Fibroblast of mammary gland (primary cell): Measurements from ENCODE around the gene CDH4.

Experiments
- DNase-seq: peaks from one replicate; pipeline ENCODE4 v3.0.0-alpha.2; 2010; ENCODE audit warnings: low read depth
- H3K4me3 ChIP-seq: 2 replicates; pipeline ENCODE4 v1.5.1; 2011; ENCODE audit warnings: low read depth, mild to moderate bottlenecking, low read length, moderate library complexity; ENCODE audit not compliant: control insufficient read depth
- TF ChIP-seq, protein P1 (sequence below): conservative IDR thresholded peaks from 2 replicates; pipeline ENCODE4 v1.5.1; 2011; ENCODE audit warnings: low read depth, low read length, inconsistent platforms; ENCODE audit not compliant: control insufficient read depth, insufficient read depth

CDH4 gene

DNA sequence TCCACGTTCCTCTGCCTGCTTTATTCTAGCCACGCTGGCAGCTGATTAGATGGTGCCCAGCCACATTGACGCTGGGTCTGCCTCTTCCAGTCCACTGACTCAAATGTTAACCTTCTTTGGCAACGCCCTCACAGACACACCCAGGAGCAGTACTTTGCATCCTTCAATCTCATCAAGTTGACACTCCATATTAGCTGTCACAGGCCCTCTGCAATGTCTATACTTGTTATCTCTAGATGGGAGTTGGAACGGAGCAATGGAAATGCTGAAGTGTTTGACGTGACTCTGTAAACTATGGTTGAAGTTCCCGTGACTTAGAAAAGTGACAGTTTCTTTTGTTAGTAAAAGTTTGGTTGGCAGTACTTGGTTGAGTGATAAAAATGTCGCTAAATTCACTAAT, 291.0 kb downstream of the CDH4 start:
- no peak for DNase-seq
- TF ChIP-seq, protein P1, sequence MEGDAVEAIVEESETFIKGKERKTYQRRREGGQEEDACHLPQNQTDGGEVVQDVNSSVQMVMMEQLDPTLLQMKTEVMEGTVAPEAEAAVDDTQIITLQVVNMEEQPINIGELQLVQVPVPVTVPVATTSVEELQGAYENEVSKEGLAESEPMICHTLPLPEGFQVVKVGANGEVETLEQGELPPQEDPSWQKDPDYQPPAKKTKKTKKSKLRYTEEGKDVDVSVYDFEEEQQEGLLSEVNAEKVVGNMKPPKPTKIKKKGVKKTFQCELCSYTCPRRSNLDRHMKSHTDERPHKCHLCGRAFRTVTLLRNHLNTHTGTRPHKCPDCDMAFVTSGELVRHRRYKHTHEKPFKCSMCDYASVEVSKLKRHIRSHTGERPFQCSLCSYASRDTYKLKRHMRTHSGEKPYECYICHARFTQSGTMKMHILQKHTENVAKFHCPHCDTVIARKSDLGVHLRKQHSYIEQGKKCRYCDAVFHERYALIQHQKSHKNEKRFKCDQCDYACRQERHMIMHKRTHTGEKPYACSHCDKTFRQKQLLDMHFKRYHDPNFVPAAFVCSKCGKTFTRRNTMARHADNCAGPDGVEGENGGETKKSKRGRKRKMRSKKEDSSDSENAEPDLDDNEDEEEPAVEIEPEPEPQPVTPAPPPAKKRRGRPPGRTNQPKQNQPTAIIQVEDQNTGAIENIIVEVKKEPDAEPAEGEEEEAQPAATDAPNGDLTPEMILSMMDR = no peak

DNA sequence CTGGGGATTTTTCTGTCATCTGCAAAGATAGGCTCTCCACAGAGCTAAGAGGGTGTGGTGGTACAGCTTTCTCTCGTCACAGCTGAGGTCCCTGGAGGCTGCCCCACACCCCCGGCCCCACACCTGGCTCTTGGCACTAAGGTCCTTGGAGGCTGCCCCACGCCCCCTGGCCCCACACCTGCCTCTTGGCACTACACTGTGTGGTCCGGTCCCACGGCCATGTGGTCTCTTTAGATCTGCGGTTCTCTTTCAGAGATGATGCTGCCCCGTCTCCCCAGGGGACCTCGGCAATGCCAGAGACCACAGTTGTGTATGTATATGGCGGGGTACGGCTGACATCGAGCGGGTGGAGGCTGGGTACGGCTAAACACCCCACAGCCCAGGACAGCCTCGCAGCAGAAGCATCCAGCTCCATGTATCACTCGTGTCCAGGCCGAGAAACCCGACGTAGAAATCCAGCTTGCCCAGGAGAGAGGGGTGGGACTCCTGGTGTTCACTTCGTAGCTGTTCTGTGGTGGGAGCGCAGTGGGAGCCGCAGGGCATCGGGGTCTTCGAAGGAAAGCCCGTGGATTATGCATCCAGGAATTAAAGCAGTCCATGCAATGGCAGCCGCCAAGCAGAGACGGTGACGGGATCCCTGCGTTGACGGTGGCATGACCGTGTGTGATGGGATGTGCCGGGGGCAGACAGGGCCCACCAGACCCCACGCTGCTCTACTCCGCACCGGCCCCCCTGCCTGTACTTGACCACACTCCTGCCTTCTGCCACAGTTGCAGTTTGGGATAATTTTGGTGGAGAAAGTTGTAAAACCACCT, 292.1 kb downstream of the CDH4 start:
- DNase-seq = no peak
- H3K4me3 ChIP-seq = no peak overlapping the region
- TF ChIP-seq, protein P1 = no peak

More for the DNA sequence above, 291.0 kb downstream of the CDH4 start:
- H3K4me3 ChIP-seq = no peak overlapping the region

GRCh38 chr20:61544910-61545889, 293.1 kb downstream of the CDH4 start:
- TF ChIP-seq, protein P1 = no peak
- DNase-seq = no peak
- no peak overlapping the region for H3K4me3 ChIP-seq

- no peak for DNase-seq
- TF ChIP-seq, protein P1 = no peak
- no peak overlapping the region for H3K4me3 ChIP-seq
These were observed 294.6 kb downstream of the CDH4 start for GRCh38 chr20:61546641-61547040.

GRCh38 chr20:61548069-61548468, 296.0 kb downstream of the CDH4 start:
- TF ChIP-seq, protein P1 = no peak
- H3K4me3 ChIP-seq = no peak overlapping the region
- no peak for DNase-seq

GRCh38 chr20:61549865-61550264, 297.8 kb downstream of the CDH4 start:
- TF ChIP-seq, protein P1 = no peak
- no peak for DNase-seq
- H3K4me3 ChIP-seq = no peak overlapping the region
